ENCODE data around the gene HECTD3. TPM values are rescaled to one million over a fixed set of nuclear protein-coding genes. Genes with fewer than 3 reads are reported as not detected.
"Not testable (repeated sequence)": the region's sequence is repeated elsewhere in the genome, so short reads cannot be mapped to it uniquely, and the experiment has no call there.

HECTD3 gene
- total RNA-seq, 1 donor from 2014 or later, result 19.1 TPM

DNA sequence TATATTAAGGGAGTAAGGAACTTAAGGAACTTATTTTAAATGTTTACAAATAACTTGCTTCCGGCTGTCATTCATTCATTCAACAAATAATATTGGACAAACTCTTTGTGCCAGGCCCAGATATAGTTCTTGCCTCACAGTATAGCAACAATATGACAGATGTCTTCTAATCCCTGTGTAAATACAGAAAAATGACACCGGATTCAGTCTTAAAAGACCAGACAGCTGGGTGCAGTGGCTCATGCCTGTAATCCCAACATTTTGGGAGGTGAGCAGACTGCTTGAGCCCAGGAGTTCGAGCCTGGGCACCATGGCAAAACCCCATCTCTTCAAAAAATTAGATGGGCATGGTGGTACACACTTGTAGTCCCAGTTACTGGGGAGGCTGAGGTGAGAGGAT, 48.4 kb downstream of the HECTD3 start:
- peaks cover 11% of the 10 kb centered on the region for H3K36me3 ChIP-seq
- no peak for DNase-seq
- no peaks in the 10 kb centered on the region for H3K9me3 ChIP-seq (replicated peaks)
- no peak overlapping the region for H3K27ac ChIP-seq (replicated peaks)
- H3K4me1 ChIP-seq, result no peaks in the 10 kb centered on the region
- intact Hi-C loops (cut with micrococcal nuclease), result no loop called here
- TF ChIP-seq, protein P1, sequence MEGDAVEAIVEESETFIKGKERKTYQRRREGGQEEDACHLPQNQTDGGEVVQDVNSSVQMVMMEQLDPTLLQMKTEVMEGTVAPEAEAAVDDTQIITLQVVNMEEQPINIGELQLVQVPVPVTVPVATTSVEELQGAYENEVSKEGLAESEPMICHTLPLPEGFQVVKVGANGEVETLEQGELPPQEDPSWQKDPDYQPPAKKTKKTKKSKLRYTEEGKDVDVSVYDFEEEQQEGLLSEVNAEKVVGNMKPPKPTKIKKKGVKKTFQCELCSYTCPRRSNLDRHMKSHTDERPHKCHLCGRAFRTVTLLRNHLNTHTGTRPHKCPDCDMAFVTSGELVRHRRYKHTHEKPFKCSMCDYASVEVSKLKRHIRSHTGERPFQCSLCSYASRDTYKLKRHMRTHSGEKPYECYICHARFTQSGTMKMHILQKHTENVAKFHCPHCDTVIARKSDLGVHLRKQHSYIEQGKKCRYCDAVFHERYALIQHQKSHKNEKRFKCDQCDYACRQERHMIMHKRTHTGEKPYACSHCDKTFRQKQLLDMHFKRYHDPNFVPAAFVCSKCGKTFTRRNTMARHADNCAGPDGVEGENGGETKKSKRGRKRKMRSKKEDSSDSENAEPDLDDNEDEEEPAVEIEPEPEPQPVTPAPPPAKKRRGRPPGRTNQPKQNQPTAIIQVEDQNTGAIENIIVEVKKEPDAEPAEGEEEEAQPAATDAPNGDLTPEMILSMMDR (IDR thresholded peaks at IDR 0.05; ENCODE audit: borderline replicate concordance), result no peak
- no peak overlapping the region for H3K4me3 ChIP-seq
- H3K27me3 ChIP-seq (ENCODE audit: low read depth), result no peaks in the 10 kb centered on the region

DNA sequence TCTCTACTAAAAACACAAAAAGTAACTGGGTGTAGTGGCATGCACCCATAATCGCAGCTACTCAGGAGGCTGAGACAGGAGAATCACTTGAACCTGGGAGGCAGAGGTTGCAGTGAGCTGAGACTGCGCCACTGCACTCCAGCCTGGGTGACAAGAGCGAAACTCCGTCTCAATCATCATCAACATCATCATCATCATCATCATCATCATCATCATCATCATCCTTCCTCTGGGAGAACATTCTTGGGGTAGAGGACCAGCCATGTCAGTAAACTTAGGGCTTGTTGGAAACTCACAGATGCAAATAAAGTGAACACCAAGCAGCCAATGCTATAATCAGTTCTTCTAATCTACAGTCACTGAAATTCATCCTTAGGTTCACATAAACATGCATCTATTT, 49.1 kb downstream of the HECTD3 start:
- intact Hi-C loops (cut with micrococcal nuclease); H3K4me3 ChIP-seq; H3K9me3 ChIP-seq (replicated peaks); H3K27me3 ChIP-seq (ENCODE audit: low read depth); H3K27ac ChIP-seq (replicated peaks); H3K4me1 ChIP-seq; H3K36me3 ChIP-seq; DNase-seq: not testable (repeated sequence)

DNA sequence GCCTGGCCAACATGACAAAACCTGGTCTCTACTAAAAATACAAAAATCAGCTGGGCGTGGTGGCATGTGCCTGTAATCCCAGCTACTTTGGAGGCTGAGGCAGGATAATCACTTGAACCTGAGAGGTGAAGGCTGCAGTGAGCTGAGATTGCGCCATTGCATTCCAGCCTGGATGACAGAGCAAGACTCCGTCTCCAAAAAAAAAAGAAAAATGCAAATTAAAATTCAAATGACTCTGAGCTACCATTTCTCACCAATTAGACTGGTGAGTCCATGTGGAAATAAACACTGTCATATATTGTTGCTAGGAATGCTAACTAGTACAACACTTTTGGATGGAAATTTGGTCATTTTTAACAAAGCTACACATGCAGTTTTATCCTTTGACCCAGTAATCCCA, 53.6 kb downstream of the HECTD3 start:
- intact Hi-C loops (cut with micrococcal nuclease); H3K4me3 ChIP-seq; H3K27me3 ChIP-seq (ENCODE audit: low read depth); H3K4me1 ChIP-seq; H3K9me3 ChIP-seq (replicated peaks); DNase-seq; H3K36me3 ChIP-seq; H3K27ac ChIP-seq (replicated peaks): not testable (repeated sequence)

DNA sequence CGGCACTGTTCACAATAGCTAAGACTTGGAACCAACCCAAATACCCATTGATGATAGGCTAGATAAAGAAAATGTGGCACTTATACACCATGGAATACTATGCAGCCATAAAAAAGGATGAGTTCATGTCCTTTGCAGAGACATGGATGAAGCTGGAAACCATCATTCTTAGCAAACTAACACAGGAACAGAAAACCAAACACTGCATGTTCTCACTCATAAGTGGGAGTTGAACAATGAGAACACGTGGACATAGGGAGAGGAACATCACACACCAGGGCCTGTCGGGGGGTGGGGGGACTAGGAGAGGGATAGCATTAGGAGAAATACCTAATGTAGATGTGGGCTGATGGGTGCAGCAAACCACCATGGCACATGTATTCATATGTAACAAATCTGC, 55.0 kb downstream of the HECTD3 start:
- H3K4me3 ChIP-seq; intact Hi-C loops (cut with micrococcal nuclease); DNase-seq; H3K9me3 ChIP-seq (replicated peaks); H3K27ac ChIP-seq (replicated peaks); H3K27me3 ChIP-seq (ENCODE audit: low read depth); H3K36me3 ChIP-seq; H3K4me1 ChIP-seq: not testable (repeated sequence)

Other genes with a start within 250 kb of the HECTD3 start
- 717 TPM for gene RPS8, start 235.8 kb downstream of the HECTD3 start, total RNA-seq
- gene BEST4, start 223.2 kb downstream of the HECTD3 start, total RNA-seq, result 0.11 TPM
- 5.4 TPM for gene PLK3, start 210.9 kb downstream of the HECTD3 start, total RNA-seq
- 1.9 TPM for gene DYNLT4, start 204.0 kb downstream of the HECTD3 start, total RNA-seq
- gene BTBD19, start 202.8 kb downstream of the HECTD3 start, total RNA-seq, result 3.5 TPM
- gene PTCH2, start 168.1 kb downstream of the HECTD3 start, total RNA-seq, result 0.25 TPM
- 42.1 TPM for gene EIF2B3, start 24.7 kb downstream of the HECTD3 start, total RNA-seq
- 67.5 TPM for gene UROD, start 930 bp upstream of the HECTD3 start, total RNA-seq
- 0.93 TPM for gene ZSWIM5, start 195.3 kb upstream of the HECTD3 start, total RNA-seq

Measured in left ventricle myocardium inferior (tissue), 1 donor.